HG03175 (cell line): ENCODE measurements around the gene UBQLNL.

Experiments used
- ATAC-seq: cut with Tn5 transposase; IDR thresholded peaks from one replicate; pipeline ENCODE4 v1.9.1; 2021; ENCODE audit warnings: mild to moderate bottlenecking, moderate library complexity; ENCODE audit not compliant: unreplicated experiment

The UBQLNL gene, protein sequence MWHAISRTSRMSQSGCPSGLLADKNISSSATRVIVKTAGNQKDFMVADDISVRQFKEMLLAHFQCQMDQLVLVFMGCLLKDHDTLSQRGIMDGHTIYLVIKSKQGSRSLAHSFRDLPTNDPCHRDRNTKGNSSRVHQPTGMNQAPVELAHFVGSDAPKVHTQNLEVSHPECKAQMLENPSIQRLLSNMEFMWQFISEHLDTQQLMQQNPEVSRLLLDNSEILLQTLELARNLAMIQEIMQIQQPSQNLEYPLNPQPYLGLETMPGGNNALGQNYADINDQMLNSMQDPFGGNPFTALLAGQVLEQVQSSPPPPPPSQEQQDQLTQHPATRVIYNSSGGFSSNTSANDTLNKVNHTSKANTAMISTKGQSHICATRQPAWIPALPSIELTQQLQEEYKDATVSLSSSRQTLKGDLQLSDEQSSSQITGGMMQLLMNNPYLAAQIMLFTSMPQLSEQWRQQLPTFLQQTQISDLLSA

DNA sequence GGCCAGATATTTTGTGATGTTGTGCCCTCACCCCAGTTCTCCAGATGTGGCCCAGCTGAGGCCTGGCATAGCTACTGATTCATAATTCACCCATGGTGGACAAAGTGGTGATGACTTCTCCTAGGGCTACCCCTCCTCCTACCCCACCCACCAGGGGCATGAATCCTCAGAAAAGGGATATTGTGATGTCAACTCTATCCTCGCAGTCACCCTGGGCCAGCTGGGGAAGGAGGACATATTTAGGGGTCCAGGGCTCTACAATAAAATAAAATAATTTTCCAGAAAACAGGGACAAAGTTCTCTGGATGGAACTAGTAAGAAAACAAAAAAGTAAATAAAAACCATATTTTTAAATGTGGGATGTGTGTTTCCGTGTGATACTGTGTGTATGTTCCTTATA, at the start of gene UBQLNL:
TSS of gene UBQLNL (minus strand) at position 101 of the 400 bp plus-strand sequence. CDS start 258 bp downstream, outside the sequence.
- ATAC-seq, result no peak

DNA sequence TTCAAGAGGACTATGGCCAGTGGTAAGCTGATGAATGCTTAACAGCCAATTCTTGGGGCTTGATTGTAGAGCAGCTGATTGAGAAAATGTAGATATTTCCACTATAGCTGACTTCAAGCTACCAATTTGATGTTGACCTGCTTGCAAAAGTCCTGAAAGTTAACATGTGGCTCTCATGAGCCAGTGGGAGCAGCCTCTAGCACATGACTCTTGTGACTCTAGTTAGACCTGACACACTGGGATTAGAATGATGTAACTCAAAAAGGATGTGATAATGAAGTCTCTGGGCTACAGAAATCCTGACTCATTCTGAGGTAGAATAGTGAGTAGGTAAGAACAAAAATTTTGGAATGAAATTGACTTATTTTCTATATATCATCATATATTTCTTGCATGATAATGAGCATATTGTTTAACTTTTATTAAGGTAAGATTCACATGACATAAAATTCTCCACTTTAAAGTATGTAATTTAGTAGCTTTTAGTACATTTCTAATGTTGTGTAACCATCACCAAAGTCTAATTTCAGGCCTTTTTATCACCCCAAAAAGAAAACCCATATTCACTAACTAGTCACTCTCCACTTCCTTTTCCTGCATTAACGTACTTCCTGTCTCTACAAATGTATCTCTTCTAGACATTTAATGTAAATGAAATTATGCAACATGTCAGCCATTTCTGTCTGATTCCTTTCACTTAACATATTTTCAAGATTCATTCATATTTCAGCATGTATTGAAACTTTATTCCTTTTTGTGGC, 47.9 kb upstream of the UBQLNL start:
- no peak for ATAC-seq

DNA sequence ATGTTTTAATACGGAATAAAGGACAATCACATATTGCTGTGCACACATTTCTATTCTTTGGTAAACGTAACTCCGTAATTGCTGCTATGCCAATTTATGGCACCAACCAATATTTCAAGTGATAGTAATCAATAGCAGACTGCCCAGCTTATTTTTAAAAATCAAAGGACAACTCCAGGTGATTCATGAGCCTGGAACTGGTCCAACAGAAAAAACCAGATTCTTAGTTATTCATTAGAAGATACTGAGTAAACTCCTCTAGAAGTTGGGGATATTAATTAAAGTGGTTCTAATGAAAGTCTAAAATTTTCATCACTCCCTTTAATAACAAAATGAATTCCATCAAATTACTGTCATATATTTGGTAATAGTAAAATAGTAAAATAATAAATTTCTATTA, 41.3 kb upstream of the UBQLNL start:
- no peak for ATAC-seq

DNA sequence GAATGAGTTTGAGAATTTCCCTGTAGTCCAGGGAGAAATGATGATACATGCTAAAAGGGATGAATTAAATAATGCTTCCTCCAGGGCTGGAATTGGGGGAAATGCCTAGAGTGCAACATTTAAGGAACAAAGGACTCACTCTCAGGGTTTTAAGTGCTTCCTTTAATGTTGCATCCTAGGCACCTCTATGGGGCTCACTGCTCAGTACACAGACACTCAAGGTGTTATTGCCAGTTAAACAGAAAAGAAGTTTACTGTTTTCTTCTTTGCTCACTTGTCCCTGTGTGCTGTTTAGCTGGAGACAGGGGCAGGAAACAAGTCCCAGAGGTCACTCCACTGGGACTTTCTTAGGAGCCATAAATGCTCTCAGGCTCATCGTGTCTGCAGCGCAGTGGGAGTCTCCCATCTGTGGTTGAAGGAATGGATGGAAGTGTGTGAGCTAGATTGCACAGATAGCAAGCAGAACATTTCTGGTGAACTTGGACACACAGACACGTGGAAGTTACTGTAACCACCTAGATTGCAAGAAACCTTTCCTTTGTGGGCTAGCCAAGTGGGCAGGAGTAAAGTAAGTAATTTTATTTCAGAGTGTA, 40.2 kb upstream of the UBQLNL start:
- ATAC-seq, result no peak

DNA sequence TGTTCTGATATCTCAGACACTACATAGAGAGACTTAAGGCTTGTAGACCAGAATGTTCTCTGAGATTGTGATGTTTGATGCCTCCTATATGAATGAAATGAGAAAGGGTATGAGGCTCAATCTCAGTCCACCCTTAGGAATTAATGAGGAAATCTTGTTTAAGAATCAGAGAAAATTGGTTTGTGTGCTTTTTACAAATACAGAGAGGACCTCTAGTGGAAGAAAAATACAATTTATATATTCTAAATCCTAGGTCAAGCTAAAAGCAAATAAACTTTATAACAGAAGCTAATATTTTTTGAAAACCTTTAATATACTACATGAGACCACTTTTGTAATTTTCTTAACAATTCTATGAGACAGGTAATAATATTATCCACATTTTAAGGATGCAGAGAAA, 36.8 kb upstream of the UBQLNL start:
- ATAC-seq, result no peak

DNA sequence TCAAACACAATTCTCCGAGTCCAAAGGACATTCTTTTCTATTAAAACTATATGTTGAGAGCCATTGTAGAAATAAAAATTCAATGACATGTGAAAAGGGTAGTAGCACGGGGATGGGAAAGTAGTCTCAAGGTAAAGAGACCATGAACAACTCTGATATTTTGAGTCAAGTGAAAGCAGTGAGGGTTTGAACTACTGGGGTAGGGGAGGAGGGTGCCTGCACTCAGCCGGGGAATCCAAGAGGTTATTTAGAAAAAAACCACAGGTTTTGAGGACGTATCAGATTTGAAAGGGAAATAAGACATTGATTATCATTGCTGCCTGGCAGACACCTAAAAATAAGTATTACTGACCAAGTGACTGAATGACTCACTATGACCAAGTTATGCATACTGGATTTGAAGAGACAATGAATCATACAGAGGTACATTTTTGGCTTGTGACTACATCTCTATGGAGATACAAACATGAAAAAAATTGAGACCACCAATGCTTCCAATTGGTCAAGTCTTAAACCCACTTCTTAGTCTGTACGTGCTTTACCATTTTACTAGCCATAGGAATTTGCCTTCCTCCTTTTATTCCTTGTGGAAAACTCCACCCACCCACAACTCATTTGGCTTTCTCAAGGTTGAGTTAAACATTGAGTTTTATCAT, 34.1 kb upstream of the UBQLNL start:
- ATAC-seq, result peak; percentile 68

DNA sequence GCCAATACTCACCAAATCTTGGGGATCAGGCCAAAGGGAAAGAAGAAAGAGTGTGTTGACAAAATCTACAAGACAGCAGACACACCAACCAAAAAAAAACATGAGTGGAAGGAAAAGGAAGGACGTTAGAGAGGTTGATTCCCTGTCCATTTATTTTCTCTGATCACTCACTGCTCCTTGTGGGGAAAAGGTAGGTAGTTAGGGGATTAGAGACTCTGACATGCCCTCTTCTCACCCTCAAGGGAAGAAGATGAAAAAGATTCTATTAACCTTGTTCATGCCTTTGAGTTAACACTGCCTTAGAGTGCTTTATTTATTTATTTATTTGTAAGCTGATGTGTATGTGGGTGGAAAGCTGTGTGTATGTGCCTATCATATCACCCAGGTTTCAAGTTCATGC, 31.9 kb upstream of the UBQLNL start, which contains the start of gene OR52H1:
TSS of gene OR52H1 (minus strand) at position 101 of the 400 bp plus-strand sequence. CDS start 3,035 bp downstream, outside the sequence.
- no peak for ATAC-seq

DNA sequence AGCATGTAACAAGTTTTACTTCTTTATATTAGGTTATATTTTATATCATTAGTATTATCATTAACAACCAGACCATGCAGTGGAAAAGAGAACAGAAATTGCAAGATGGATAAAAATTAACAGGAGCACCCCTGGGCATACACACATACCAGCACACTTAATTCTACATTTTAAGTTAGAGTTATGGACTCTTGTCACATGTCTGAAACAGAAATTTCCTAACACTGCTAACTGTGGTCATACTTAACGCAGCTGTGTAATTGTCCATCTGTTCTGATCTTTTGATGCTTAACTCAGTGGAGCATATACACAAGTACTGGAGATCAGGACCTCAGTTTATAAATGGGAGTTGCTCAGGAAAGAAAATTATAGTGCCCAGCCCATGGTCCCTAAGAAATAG, 31.5 kb upstream of the UBQLNL start:
- ATAC-seq, result peak; percentile 69

DNA sequence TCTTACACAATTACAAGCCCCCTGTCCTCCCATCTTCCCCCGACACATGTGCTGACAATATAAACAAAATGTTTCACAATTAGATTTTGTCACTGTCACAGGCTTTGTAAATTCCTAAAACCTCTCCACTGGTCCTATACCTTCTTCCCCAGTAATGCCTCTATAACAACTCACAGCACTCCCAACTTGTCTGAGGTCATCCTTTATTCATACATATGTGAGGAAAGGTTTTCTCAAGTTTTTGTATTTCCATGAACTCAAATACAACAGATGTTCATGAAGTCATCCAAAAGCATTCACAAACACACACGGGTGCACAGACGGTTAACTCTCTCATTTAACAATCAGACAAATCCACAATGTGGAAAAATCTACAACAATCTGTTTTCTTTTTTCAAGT, 30.0 kb upstream of the UBQLNL start:
- ATAC-seq, result no peak

DNA sequence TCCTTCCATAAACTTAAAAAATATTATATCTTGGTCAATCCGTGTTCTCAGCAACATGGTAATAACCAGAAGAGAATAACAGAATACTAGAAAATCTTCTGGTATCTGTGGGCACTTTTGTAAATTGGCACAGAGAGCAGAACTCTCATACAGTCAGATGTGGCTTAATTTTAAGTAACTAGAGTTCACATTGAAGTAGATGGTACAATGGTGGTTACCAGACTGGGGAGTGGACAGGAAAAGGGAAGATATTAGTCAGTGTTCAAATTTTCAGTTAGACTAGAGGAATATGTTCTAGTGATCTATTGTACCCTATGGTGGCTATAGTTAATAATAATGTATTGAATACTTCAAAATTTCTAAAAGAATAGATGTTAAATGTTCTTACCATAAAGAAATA, 24.9 kb upstream of the UBQLNL start:
- ATAC-seq, result no peak

DNA sequence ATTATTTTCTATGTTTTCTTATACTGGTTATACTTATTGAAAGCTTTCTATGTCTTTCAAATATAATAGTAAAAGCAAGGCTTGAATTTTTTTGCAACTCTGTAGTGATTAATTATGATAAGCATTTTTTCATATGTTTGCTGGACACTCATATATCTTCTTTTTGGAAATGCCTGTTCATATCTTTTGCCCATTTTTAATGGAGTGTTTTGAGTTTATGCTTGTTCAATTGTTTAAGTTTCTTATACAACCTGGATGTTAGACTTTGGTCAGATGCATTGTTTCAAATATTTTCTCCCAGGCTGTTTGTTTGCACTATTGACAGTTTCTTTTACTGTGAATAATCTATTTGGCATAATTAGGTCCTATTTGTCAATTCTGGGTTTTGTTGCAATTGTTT, 20.0 kb upstream of the UBQLNL start:
- no peak for ATAC-seq

DNA sequence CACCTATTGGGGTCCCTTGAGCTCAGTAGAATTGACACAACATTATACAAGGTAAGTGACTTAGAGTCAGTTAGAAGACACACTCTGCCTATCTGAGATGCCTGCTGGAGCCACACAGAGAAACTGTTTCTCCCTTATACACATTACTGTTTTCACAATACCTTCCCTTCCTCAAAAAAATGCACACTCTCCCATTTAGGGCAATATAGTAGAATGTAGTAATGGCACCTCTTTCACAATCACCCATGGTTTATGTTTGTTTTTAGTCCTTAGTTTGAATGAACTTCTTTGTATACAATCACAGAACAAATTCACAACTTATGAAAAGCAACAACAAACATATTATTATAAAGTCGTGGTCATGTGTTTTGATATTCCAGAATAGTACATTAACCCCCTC, 17.5 kb upstream of the UBQLNL start:
- no peak for ATAC-seq

DNA sequence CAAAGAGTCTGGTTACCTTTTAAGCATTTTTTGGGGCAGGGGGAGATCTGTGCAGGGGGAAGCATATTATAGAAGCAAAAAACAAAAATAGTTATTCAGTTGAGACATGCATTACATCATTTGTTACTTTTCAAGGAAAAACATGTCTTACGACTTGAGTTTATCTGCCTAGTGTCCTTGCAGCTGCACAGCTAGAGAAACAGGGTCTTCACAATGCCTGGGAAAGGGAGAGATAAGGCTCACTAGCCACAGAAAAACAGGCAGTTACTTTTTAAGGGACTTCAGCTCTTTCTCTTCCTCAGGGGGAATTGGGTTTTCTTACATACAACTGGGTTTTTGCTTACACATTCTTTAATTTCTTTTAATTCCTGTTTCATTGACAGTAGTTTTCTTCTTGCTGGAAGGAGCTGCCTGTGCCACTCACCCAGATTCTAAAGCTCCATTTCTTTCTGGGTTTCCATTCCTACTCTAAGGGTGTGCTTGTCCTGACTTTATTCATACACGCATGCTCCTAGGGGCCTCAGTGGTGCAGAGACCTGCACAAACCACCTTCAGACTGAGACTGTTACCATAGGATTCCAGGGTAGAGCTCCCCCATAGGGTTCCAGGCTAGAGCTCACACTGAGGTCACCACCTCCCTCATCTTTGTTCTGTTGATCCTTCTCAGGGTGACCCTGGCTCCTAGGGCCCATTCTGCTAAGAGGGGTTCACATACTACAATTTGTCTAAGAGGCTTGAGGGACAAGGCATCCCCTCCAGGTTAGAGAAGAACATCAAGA, 14.7 kb upstream of the UBQLNL start:
- ATAC-seq, result no peak

DNA sequence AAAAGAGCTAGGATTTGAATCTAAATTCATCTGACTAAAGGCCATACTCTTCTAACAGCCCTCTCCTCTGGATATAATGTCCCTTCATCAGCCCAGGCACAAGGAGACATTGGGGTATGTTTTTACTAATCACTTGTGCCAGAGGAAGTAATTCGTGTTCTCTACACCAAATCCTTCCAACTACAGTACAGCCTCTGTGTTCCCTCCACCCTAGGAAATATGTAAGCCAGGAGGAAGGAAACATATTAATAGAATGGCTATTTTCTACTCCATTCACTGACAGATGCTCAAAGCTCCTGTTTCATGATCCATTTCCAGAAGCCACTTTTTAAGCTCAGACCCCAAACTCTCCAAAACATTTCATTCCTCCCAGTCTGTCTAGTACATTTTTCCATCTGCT, 12.0 kb upstream of the UBQLNL start:
- ATAC-seq, result no peak

DNA sequence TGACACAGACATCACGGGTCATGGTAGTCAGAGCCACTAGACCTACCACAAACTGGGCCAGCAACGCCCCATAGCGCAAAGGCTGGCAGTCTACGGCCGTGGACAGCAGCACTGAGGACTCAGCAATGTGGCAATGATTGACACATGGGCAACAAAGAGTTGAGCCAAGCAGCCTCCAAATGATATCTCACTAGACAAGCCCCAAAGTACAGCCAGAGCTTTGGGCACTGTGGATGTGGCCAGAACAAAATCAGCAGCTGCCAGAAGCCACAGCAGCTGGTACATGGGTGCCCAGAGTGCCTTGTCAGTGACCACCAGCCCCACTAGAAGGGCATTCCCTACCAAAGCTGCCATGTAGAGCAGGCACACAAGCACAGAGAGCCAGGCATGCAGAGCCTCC, 11.2 kb upstream of the UBQLNL start:
- no peak for ATAC-seq

DNA sequence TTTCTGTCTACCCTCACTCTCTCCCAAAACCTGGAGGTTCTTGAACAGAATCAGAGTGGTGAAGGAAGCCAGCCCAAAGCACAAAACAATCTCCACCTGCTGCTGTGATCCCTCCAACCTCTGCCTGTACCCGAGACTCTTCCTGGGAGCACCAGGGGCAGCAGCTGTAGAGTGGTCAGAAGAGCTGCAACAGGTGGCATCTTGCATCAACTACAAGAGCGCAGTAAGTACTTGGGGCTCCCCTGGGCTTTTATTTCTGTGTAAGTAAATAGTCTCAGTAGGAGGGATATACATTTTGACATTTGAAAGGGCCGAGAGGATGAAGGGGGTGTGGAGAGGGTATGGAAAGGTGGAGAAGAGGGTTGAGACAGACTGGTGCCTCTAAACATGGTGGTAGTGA, 8.3 kb upstream of the UBQLNL start:
- ATAC-seq, result no peak

DNA sequence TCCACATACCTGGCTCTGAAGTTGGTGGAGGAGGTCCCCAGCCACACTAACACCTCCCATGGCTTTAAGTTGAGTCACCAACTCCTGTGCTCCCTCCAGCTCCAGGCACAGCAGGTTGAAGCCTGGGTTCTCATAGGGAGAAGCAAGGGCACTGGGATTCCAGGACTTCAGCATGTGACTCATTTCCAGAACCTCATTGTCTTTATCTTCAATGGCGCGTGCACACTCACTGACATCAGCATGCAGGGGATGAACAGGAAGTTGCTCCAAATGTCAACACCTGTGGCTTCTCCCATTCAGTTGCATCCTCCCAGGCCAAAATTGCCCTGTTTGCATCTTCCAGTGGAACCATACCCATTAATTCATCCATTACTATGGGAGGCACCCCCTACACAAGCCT, 5.8 kb upstream of the UBQLNL start:
- no peak for ATAC-seq

DNA sequence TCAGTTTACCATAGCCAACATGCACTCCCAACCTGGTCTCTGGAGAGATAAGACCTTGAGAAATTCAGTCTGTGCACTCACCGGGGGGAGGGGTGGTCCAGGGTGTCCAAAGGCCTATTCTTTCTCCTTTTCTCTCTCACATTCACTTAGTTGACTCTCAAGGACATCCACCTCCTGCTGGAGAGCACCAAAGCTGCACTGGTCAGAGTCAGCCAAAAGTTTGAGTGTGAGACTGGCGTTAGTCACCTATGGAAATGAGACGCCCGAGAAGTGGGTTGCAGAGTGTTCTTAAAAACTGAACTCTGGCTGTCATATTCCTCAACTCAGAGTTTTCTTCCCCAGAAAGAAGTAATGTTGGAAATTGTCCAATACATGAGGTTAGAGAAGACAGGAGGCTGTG, 5.0 kb upstream of the UBQLNL start:
- no peak for ATAC-seq

DNA sequence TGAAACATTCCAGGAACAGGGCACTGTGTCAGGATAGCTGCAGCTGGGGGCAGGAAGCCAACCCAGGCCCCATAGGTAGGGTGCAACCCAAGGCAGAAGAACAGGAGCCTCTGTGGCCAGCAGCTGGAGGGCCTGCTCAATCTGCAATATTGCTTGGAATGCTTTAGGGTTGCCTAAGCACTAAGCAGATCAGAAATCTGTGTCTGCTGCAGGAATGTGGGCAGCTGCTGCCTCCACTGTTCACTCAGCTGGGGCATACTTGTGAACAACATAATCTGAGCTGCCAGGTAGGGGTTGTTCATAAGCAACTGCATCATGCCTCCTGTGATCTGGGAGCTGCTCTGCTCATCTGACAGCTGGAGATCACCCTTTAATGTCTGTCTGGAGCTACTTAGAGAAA, 1.7 kb downstream of the UBQLNL start:
- no peak for ATAC-seq

DNA sequence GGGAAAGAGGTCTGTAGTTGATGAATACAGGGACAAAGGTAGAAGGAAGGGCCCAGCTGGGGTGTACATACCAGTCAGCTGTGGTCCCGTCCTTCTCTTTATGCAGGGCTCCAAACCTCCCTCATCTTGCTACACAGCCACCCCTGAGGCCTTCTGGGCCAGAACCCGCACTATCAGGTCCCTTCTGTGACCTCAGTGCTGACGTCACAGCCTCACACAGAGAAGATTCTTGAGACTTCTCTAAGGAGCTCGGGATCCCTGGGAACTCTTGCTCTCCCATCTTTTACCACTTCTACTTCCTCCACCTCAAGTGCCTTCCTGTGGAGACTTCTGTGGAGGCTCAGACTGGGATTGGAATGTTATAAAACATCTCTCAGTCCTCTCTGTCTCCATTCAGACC, 6.7 kb downstream of the UBQLNL start, which contains the start of gene UBQLN3:
TSS of gene UBQLN3 (minus strand) at position 155 of the 400 bp plus-strand sequence. CDS start 399 bp downstream, outside the sequence.
- no peak for ATAC-seq
